IMR-90 (cell line): ENCODE results near the gene FMN2. TPM values are rescaled to one million over a fixed set of nuclear protein-coding genes. Genes with fewer than 3 reads are reported as not detected.

ENCODE experiments used
- ATAC-seq: fragments of 200-7000 bp; cut with Tn5 transposase; 2 replicates; pipeline ENCODE4 v1.9.1; 2020; ENCODE audit warnings: low read depth, mild to moderate bottlenecking, moderate library complexity
- BruUV-seq: library from RNA; stranded (reverse); fragments of 400-500 nt; replicated peaks from 2 replicates; lab custom pipeline; 2021; lab: Mats Ljungman, UMichigan
- CTCF ChIA-PET: fragments of 300-600 bp; formaldehyde crosslinking; extraction: SDS; loops from one replicate; lab custom pipeline; 2021; ENCODE audit warnings: antibody characterized with exemption; lab: Yijun Ruan, JAX
- POLR2A ChIA-PET: fragments of 300-600 bp; sonication (Branson Sonifier 250); formaldehyde crosslinking; loops from one replicate; lab custom pipeline; 2022; ENCODE audit warnings: antibody characterized with exemption; ENCODE audit not compliant: unreplicated experiment; lab: Charles Lee
- DNase-seq: peaks from one replicate; pipeline ENCODE4 v3.0.0; 2013
- H2AFZ ChIP-seq: replicated peaks from 2 replicates; pipeline ENCODE3; 2013; ENCODE audit warnings: low read length, mild to moderate bottlenecking; ENCODE audit not compliant: poor library complexity
- H2AK5ac ChIP-seq: 2 replicates; pipeline ENCODE4 v1.6.1; 2013; ENCODE audit warnings: low read depth, low read length, inconsistent platforms
- H2AK9ac ChIP-seq: replicated peaks from 2 replicates; pipeline ENCODE3; 2013; ENCODE audit warnings: mild to moderate bottlenecking, low read depth, low read length, moderate library complexity; ENCODE audit not compliant: poor library complexity
- H2BK120ac ChIP-seq: 2 replicates; pipeline ENCODE4 v1.6.1; 2013; ENCODE audit warnings: low read depth, low read length, inconsistent platforms
- H2BK15ac ChIP-seq: 3 replicates; pipeline ENCODE4 v1.6.1; 2013; ENCODE audit warnings: low read depth, low read length, inconsistent platforms
- H2BK20ac ChIP-seq: 2 replicates; pipeline ENCODE4 v1.6.1; 2013; ENCODE audit warnings: low read depth, mild to moderate bottlenecking, inconsistent platforms, low read length, moderate library complexity
- H2BK5ac ChIP-seq: 2 replicates; pipeline ENCODE4 v1.6.1; 2013; ENCODE audit warnings: mild to moderate bottlenecking, low read depth, low read length, inconsistent platforms; ENCODE audit not compliant: poor library complexity, severe bottlenecking
- H3K14ac ChIP-seq: replicated peaks from 2 replicates; pipeline ENCODE4 v1.6.1; 2013; ENCODE audit warnings: low read depth, low read length, inconsistent platforms
- H3K18ac ChIP-seq: 2 replicates; pipeline ENCODE4 v1.6.1; 2013; ENCODE audit warnings: low read depth, low read length, control low read depth
- H3K23ac ChIP-seq: 2 replicates; pipeline ENCODE4 v1.6.1; 2013; ENCODE audit warnings: low read depth, low read length, inconsistent platforms
- H3K27ac ChIP-seq: 2 replicates; pipeline ENCODE4 v1.5.1; 2013; ENCODE audit warnings: mild to moderate bottlenecking, control low read depth, low read length; ENCODE audit not compliant: insufficient read depth
- H3K27me3 ChIP-seq: 2 replicates; pipeline ENCODE4 v1.6.1; 2013; ENCODE audit warnings: low read length; ENCODE audit not compliant: control insufficient read depth, insufficient read depth
- H3K36me3 ChIP-seq: 2 replicates; pipeline ENCODE4 v1.6.1; 2013; ENCODE audit warnings: low read length, mixed read lengths; ENCODE audit not compliant: control insufficient read depth, insufficient read depth
- H3K4ac ChIP-seq: 2 replicates; pipeline ENCODE4 v1.6.1; 2013; ENCODE audit warnings: low read depth, low read length, inconsistent platforms
- H3K4me1 ChIP-seq: 2 replicates; pipeline ENCODE4 v1.6.1; 2013; ENCODE audit warnings: low read length, mixed read lengths; ENCODE audit not compliant: control insufficient read depth, insufficient read depth
- H3K4me2 ChIP-seq: 2 replicates; pipeline ENCODE4 v1.6.1; 2013; ENCODE audit warnings: low read depth, mild to moderate bottlenecking, control low read depth, low read length, moderate library complexity
- H3K4me3 ChIP-seq: 2 replicates; pipeline ENCODE4 v1.5.1; 2013; ENCODE audit warnings: low read depth, mild to moderate bottlenecking, control low read depth, low read length, moderate library complexity; ENCODE audit not compliant: insufficient read depth
- H3K56ac ChIP-seq: 2 replicates; pipeline ENCODE4 v1.6.1; 2013; ENCODE audit warnings: low read length, inconsistent platforms; ENCODE audit not compliant: insufficient read depth; ENCODE audit errors: extremely low read depth
- H3K79me1 ChIP-seq, 2 experiments: 2 replicates each; pipeline ENCODE4 v1.6.1; 2013; ENCODE audit warnings: low read length in 2 of 2, inconsistent platforms in 1 of 2, low read depth in 1 of 2
- H3K9ac ChIP-seq: 2 replicates; pipeline ENCODE4 v1.6.1; 2013; ENCODE audit warnings: low read depth, low read length, control low read depth
- H3K9me1 ChIP-seq: 2 replicates; pipeline ENCODE4 v1.6.1; 2013; ENCODE audit warnings: low read length, inconsistent platforms; ENCODE audit not compliant: insufficient read depth
- H3K9me3 ChIP-seq: 2 replicates; pipeline ENCODE4 v1.6.1; 2013; ENCODE audit warnings: low read length; ENCODE audit not compliant: control insufficient read depth, insufficient read depth
- H4K20me1 ChIP-seq: 2 replicates; pipeline ENCODE4 v1.6.1; 2013; ENCODE audit warnings: low read length, inconsistent platforms; ENCODE audit not compliant: insufficient read depth
- H4K5ac ChIP-seq: 2 replicates; pipeline ENCODE4 v1.6.1; 2013; ENCODE audit warnings: mild to moderate bottlenecking, low read depth, low read length, control low read depth
- H4K8ac ChIP-seq, 2 experiments: 2 replicates each; pipeline ENCODE4 v1.6.1; 2013; ENCODE audit warnings: low read depth in 2 of 2, low read length in 2 of 2, control low read depth in 1 of 2, inconsistent platforms in 1 of 2
- H4K91ac ChIP-seq: 2 replicates; pipeline ENCODE4 v1.6.1; 2013; ENCODE audit warnings: low read depth, low read length, inconsistent platforms; ENCODE audit not compliant: insufficient read depth
- CEBPB ChIP-seq: IDR thresholded peaks from 2 replicates; pipeline ENCODE4 v1.6.1; 2012; ENCODE audit warnings: low read depth, low read length, improper control_type of control experiment
- CHD1 ChIP-seq: IDR thresholded peaks from 2 replicates; pipeline ENCODE4 v1.6.1; 2012; ENCODE audit warnings: low read depth, low read length, improper control_type of control experiment
- FOS ChIP-seq: fragments of 150-350 bp; IDR thresholded peaks from 2 replicates; pipeline ENCODE4 v1.6.1; 2016; ENCODE audit warnings: low read depth, low read length
- MAFK ChIP-seq: IDR thresholded peaks from 2 replicates; pipeline ENCODE4 v1.6.1; 2012; ENCODE audit warnings: low read depth, low read length, improper control_type of control experiment
- MAZ ChIP-seq: IDR thresholded peaks from 2 replicates; pipeline ENCODE4 v1.6.1; 2012; ENCODE audit warnings: low read depth, mild to moderate bottlenecking, low read length, improper control_type of control experiment, moderate library complexity, borderline replicate concordance
- NFE2L2 ChIP-seq: fragments of 150-350 bp; IDR thresholded peaks from 2 replicates; pipeline ENCODE4 v1.6.1; 2016; ENCODE audit warnings: low read depth, mild to moderate bottlenecking, low read length
- RAD21 ChIP-seq: IDR thresholded peaks from 2 replicates; pipeline ENCODE4 v1.6.1; 2012; ENCODE audit warnings: low read length, improper control_type of control experiment
- RCOR1 ChIP-seq: IDR thresholded peaks from 2 replicates; pipeline ENCODE4 v1.6.1; 2012; ENCODE audit warnings: mild to moderate bottlenecking, low read length, improper control_type of control experiment; ENCODE audit not compliant: insufficient replicate concordance
- RFX5 ChIP-seq: IDR thresholded peaks from 2 replicates; pipeline ENCODE4 v1.8.0; 2012; ENCODE audit warnings: low read depth, mild to moderate bottlenecking, low read length, moderate library complexity
- USF2 ChIP-seq: fragments of 150-350 bp; IDR thresholded peaks from 2 replicates; pipeline ENCODE4 v1.6.1; 2017; ENCODE audit warnings: mild to moderate bottlenecking, antibody characterized with exemption, low read length, low read depth
- WGBS, 2 experiments: methylation state at CpG; one replicate each; pipeline versions ENCODE4 v1.1.5 to v1.1.7; 2013; ENCODE audit warnings: missing lambda C conversion rate in 2 of 2; ENCODE audit not compliant: insufficient read length in 1 of 2; ENCODE audit errors: extremely low coverage in 2 of 2; 5-methylcytosine and 5-hydroxymethylcytosine counted together
- dilution Hi-C: fragments of 300-500 bp; cut with HindIII; formaldehyde crosslinking; loops from one replicate; pipeline ENCODE4 v1.14.3; 2018; ENCODE audit warnings: low sequenced_read_pairs; ENCODE audit not compliant: unreplicated experiment
- in situ Hi-C: fragments of 300-500 bp; cut with MboI; formaldehyde crosslinking; loops from 3 replicates; pipeline ENCODE4 v1.14.3; 2019; ENCODE audit warnings: low sequenced_read_pairs, inconsistent platforms, mixed read lengths
- intact Hi-C: fragments of 100-400 bp; cut with micrococcal nuclease; formaldehyde crosslinking; loops from 2 replicates; pipeline ENCODE4 v1.10.0; 2022
- polyA plus RNA-seq, 3 experiments: library from polyadenylated mRNA; depleted of rRNA; stranded (reverse); fragments of >200 nt; gene quantifications; 2 replicates each; pipeline ENCODE4 v1.2.3, GENCODE V29; 2012; ENCODE audit warnings: low replicate concordance in 1 of 3
- total RNA-seq: library from RNA; depleted of rRNA; stranded (reverse); fragments of >200 nt; gene quantifications from 2 replicates; pipeline ENCODE4 v1.2.3, GENCODE V29; 2012
- TF ChIP-seq, protein P1 (sequence below): fragments of 150-350 bp; IDR thresholded peaks from 2 replicates; pipeline ENCODE4 v1.6.1; 2016; ENCODE audit warnings: low read depth, mild to moderate bottlenecking, low read length, moderate library complexity, borderline replicate concordance

FMN2 gene
- total and polyA plus RNA-seq, 2 of the 4 experiments (the other 2 are of a cell fraction): 29.0 to 35.8 TPM

DNA sequence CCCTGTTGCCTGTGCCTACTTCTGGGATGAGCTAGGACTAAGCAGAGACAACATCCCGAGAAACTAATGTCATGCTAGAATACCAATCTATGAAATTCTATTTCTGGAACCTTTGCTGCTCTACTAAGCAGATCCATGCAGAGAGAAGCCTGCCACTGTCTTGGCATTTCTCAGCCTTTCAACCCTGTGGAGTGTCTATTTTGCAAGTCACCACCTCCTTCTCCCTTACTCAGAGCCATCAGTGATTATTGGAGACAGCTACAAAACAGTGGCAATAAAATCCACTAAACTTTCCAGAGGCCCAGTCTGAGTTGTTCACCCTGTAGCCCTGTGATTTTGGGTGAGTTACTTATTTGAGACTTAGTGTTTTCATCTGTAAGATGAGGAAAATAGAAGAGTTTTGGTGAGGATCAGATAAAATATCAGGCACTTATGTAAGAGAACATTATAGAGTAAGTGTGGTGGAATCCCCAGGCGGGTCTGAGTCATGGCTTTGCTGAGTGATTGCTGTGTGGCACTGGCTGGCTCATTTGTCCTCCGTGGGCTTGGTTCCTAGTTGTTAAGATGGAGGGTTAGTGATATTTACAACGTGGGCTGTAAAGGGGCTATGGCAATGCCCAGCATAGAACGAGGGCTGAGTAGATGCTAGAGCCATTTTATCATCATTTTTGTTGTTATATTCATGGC is 61.1 kb downstream of the FMN2 start:
- Histone ChIP-seq H3K18ac (no peak overlapping the region), H2AK5ac (no peak overlapping the region), H2BK5ac (no peak overlapping the region), H2BK15ac (no peak overlapping the region), H3K27me3 (no peaks in the 10 kb centered on the region), H3K4me1 (peaks cover 4% of the 10 kb centered on the region; the same call in 1 of the 2 replicates), H3K14ac (no peak overlapping the region), H3K9me3 (no peaks in the 10 kb centered on the region), H4K8ac (no peak overlapping the region), H2BK20ac (no peak overlapping the region), H3K36me3 (no peaks in the 10 kb centered on the region; the same call in 1 of the 2 replicates), H4K91ac (no peak overlapping the region), H3K79me1 (peaks cover 6 to 29% of the 10 kb centered on the region in 2 experiments; a peak in 3 of 4 replicates), H2BK120ac (no peak overlapping the region), H3K9me1 (no peaks in the 10 kb centered on the region), H3K4me2 (no peak overlapping the region), H2AFZ (no peak overlapping the region), H3K23ac (no peak overlapping the region), H3K4ac (no peak overlapping the region), H3K56ac (no peak overlapping the region), H3K4me3 (no peak overlapping the region), H3K9ac (no peak overlapping the region), H4K5ac (no peak overlapping the region), H2AK9ac (no peak overlapping the region), H4K20me1 (no peaks in the 10 kb centered on the region), H3K27ac (no peak overlapping the region)
- dilution Hi-C loops: no loop called here
- ChIA-PET CTCF (interaction anchor here (0.8 kb wide), 1 partner anchor 10 kb away, joined by 4 read pairs; no protein-coding TSS in a partner anchor), POLR2A (no interaction called here)
- DNase-seq (peak; percentile 36), ATAC-seq (peak; percentile 57)
- intact Hi-C loops: no loop called here
- BruUV-seq: no TSS peak
- WGBS, 2 experiments: no CpG with 5 or more reads among the region's 5 CpGs
- in situ Hi-C loops: loop anchor here (5.0 to 25.0 kb wide), 2 partner anchors 120 to 785 kb away; no protein-coding TSS in a partner anchor
- TF ChIP-seq RAD21 (no peak), RCOR1 (no peak), MAZ (no peak), CEBPB (no peak), MAFK (no peak), CHD1 (no peak), RFX5 (no peak), USF2 (no peak), FOS (no peak), NFE2L2 (no peak)
- TF ChIP-seq, protein P1, sequence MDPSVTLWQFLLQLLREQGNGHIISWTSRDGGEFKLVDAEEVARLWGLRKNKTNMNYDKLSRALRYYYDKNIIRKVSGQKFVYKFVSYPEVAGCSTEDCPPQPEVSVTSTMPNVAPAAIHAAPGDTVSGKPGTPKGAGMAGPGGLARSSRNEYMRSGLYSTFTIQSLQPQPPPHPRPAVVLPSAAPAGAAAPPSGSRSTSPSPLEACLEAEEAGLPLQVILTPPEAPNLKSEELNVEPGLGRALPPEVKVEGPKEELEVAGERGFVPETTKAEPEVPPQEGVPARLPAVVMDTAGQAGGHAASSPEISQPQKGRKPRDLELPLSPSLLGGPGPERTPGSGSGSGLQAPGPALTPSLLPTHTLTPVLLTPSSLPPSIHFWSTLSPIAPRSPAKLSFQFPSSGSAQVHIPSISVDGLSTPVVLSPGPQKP: no peak
